ENCODE measurements around the gene A4GALT. TPM values are rescaled to one million over a fixed set of nuclear protein-coding genes. Genes with fewer than 3 reads are reported as not detected.
"Not testable (repeated sequence)": the region's sequence is repeated elsewhere in the genome, so short reads cannot be mapped to it uniquely, and the experiment has no call there.

Gene A4GALT
- total RNA-seq, 6 donors from 2014 or later: 7.7 to 30.0 (median 16.1) TPM

DNA sequence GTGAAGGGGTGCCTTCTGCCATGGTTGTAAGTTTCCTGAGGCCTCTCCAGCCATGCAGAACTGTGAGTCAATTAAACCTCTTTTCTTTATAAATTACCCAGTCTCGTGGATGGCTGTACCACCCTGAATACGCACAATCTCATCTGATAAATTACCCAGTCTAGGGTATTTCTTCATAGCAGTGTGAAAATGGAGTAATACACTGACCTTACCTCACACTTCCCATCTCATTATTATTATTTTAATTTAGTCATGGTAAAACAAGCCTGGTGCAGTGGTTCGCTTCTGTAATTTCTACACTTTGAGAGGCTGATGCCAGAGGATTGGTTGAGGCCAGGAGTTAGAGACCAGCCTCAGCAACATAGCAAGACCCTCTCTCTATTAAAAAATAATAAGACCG, 41.0 kb downstream of the A4GALT start:
- H3K27ac ChIP-seq: no peak overlapping the region
- H3K4me1 ChIP-seq: peaks cover 7 to 31% (median 16%) of the 10 kb centered on the region in 4 donors
- H3K4me3 ChIP-seq: no peak overlapping the region
- no peaks in the 10 kb centered on the region for H3K27me3 ChIP-seq
- DNase-seq (no peak), ATAC-seq (ENCODE audit: low FRiP score in 2 of 2) (no peak)
- H3K36me3 ChIP-seq: no peaks in the 10 kb centered on the region
- H3K9me3 ChIP-seq: peaks cover 0 to 7% (median 0%) of the 10 kb centered on the region in 4 donors
- WGBS, 2 donors: 90 to 98% methylated on average over 4 of the region's 4 CpGs
- TF ChIP-seq POLR2AphosphoS5 (IDR thresholded peaks at IDR 0.05) (no peak), EP300 (IDR thresholded peaks at IDR 0.05) (no peak), POLR2A (IDR thresholded peaks at IDR 0.05) (no peak)
- TF ChIP-seq, protein P1, sequence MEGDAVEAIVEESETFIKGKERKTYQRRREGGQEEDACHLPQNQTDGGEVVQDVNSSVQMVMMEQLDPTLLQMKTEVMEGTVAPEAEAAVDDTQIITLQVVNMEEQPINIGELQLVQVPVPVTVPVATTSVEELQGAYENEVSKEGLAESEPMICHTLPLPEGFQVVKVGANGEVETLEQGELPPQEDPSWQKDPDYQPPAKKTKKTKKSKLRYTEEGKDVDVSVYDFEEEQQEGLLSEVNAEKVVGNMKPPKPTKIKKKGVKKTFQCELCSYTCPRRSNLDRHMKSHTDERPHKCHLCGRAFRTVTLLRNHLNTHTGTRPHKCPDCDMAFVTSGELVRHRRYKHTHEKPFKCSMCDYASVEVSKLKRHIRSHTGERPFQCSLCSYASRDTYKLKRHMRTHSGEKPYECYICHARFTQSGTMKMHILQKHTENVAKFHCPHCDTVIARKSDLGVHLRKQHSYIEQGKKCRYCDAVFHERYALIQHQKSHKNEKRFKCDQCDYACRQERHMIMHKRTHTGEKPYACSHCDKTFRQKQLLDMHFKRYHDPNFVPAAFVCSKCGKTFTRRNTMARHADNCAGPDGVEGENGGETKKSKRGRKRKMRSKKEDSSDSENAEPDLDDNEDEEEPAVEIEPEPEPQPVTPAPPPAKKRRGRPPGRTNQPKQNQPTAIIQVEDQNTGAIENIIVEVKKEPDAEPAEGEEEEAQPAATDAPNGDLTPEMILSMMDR (IDR thresholded peaks at IDR 0.05): no peak

DNA sequence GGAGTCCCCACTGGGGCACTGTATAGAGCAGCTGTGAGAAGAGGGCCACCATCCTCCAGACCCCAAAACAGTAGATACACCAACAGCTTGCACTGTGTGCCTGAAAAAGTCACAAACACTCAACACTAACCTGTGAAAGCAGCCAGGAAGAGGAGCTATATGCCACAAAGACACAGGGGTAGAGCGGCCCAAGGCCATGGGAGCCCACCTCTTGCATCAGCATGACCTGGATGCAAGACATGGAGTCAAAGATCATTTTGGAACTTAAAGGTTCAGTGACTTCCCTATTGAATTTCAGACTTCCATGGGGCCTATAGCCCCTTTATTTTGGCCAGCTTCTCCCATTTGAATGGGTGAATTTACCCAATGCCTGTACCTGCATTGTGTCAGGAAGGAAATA, 41.8 kb downstream of the A4GALT start:
- 94 to 100% methylated on average over 1 of the region's 1 CpG for WGBS, 2 donors
- H3K4me1 ChIP-seq: peaks cover 7 to 30% (median 14%) of the 10 kb centered on the region in 4 donors
- no peak overlapping the region for H3K4me3 ChIP-seq
- no peaks in the 10 kb centered on the region for H3K27me3 ChIP-seq
- H3K27ac ChIP-seq: no peak overlapping the region
- ATAC-seq (ENCODE audit: low FRiP score in 2 of 2) (no peak), DNase-seq (no peak)
- H3K9me3 ChIP-seq: peaks cover 0 to 7% (median 0%) of the 10 kb centered on the region in 4 donors
- no peaks in the 10 kb centered on the region for H3K36me3 ChIP-seq
- TF ChIP-seq POLR2A (IDR thresholded peaks at IDR 0.05): no peak
- no peak for TF ChIP-seq POLR2AphosphoS5 (IDR thresholded peaks at IDR 0.05)
- no peak for TF ChIP-seq EP300 (IDR thresholded peaks at IDR 0.05)
- TF ChIP-seq, protein P1 (IDR thresholded peaks at IDR 0.05): no peak

DNA sequence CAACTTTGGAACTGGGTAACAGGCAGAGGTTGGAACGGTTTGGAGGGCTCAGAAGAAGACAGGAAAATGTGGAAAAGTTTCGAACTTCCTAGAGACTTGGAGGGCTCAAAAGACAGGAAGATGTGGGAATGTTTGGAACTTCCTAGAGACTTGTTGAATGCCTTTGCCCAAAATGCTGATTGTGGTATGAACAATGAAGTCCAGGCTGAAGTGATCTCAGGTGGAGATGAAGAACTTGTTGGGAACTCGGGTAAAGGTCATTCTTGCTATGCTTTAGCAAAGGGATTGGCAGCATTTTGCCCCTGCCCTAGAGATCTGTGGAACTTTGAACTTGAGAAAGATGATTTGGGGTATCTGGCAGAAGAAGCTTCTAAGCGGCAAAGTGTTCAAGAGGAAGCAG, 42.7 kb downstream of the A4GALT start:
- peaks cover 7 to 31% (median 13%) of the 10 kb centered on the region in 4 donors for H3K4me1 ChIP-seq
- 77 to 80% methylated on average over 4 of the region's 4 CpGs for whole genome bisulfite sequencing, 2 donors
- H3K4me3 ChIP-seq; H3K36me3 ChIP-seq; DNase-seq; H3K27ac ChIP-seq; ATAC-seq (ENCODE audit: low FRiP score in 2 of 2); H3K27me3 ChIP-seq; H3K9me3 ChIP-seq: not testable (repeated sequence)

- Histone ChIP-seq H3K9me3 (peaks cover 0 to 7% (median 0%) of the 10 kb centered on the region in 4 donors), H3K4me3 (no peak overlapping the region), H3K27me3 (no peaks in the 10 kb centered on the region), H3K36me3 (no peaks in the 10 kb centered on the region), H3K27ac (peak overlapping the region; percentile 70 to 81 (median 77)), H3K4me1 (peaks cover 12 to 31% (median 18%) of the 10 kb centered on the region in 4 donors)
- WGBS, 2 donors: 61% methylated on average over 7 of the region's 7 CpGs
- ATAC-seq (ENCODE audit: low FRiP score in 2 of 2) (no peak), DNase-seq (no peak)
- no peak for TF ChIP-seq POLR2A (IDR thresholded peaks at IDR 0.05)
- no peak for TF ChIP-seq POLR2AphosphoS5 (IDR thresholded peaks at IDR 0.05)
- TF ChIP-seq EP300 (IDR thresholded peaks at IDR 0.05): no peak
- TF ChIP-seq, protein P1 (IDR thresholded peaks at IDR 0.05): no peak
These were observed 44.5 kb downstream of the A4GALT start for GRCh38 chr22:42676059-42676607.

DNA sequence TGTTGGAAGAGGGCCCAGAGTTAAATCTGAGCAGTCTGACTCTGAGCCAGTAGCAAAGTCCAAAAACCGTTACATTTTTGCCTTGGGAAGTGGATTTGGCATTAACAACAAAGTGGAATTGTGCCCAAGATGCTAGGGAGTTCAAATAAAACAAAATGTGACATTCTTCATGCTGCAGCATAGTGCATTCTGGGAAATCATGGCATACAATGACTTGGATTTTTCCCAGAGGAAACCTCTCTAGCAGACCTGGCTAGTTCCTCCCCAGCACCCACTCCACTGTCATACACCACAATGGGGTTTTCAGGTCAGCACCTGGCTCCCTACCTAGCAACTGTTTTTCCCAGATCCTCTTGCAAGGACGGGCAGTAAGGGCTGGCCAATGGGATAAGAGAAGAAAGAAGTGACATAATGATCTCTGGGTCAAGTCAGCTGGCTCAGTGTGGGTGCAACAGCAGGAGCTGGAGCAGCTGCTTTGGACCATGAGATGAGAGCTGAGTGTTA, 46.7 kb downstream of the A4GALT start:
- no peaks in the 10 kb centered on the region for H3K36me3 ChIP-seq
- TF ChIP-seq POLR2A (IDR thresholded peaks at IDR 0.05): no peak
- TF ChIP-seq, protein P1 (IDR thresholded peaks at IDR 0.05): no peak
- no peak for TF ChIP-seq EP300 (IDR thresholded peaks at IDR 0.05)
- no peak for TF ChIP-seq POLR2AphosphoS5 (IDR thresholded peaks at IDR 0.05)
- H3K9me3 ChIP-seq: peaks cover 0 to 6% (median 0%) of the 10 kb centered on the region in 4 donors
- H3K4me3 ChIP-seq: no peak overlapping the region
- H3K27me3 ChIP-seq: no peaks in the 10 kb centered on the region
- H3K4me1 ChIP-seq: peaks cover 6 to 26% (median 18%) of the 10 kb centered on the region in 4 donors
- WGBS, 2 donors: 20 to 35% methylated on average over 2 of the region's 2 CpGs
- no peak overlapping the region for H3K27ac ChIP-seq
- no peak for DNase-seq
- peak; percentile 37 to 45 for ATAC-seq (ENCODE audit: low FRiP score in 2 of 2)

DNA sequence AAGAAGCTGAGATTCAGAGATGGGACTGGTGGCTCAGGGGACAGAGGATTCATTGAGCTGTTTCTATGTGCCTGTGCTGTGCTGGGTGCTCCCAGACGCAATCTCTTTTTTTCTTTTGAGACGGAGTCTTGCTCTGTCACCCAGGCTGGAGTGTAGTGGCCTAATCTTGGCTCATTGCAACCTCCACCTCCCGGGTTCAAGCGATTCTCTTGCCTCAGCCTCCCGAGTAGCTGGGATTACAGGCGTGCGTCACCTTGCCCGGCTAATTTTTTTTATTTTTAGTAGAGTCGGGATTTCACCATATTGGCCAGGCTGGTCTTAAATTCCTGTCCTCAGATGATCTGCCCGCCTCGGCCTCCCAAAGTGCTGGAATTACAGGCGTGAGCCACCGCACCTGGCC, 47.6 kb downstream of the A4GALT start:
- peaks cover 6 to 26% (median 18%) of the 10 kb centered on the region in 4 donors for H3K4me1 ChIP-seq
- H3K9me3 ChIP-seq; H3K27me3 ChIP-seq; H3K36me3 ChIP-seq; DNase-seq; H3K27ac ChIP-seq; ATAC-seq (ENCODE audit: low FRiP score in 2 of 2); H3K4me3 ChIP-seq: not testable (repeated sequence)
- WGBS, 2 donors: 94 to 96% methylated on average over 13 of the region's 13 CpGs
